Gastroesophageal sphincter (tissue), 3 donors: Measurements from ENCODE around the gene ST3GAL2.

Experiments
- CTCF ChIP-seq, 4 experiments: fragments of 200-600 bp in 2 of 4; fragments of 450-650 bp in 2 of 4; sonication (generic) in 1 of 4; IDR thresholded peaks; one replicate each; pipeline ENCODE4 v1.5.1; 2017 to 2019; ENCODE audit warnings: antibody characterized with exemption in 4 of 4, mild to moderate bottlenecking in 2 of 4, moderate library complexity in 2 of 4
- EP300 ChIP-seq: sonication (generic); formaldehyde crosslinking; IDR thresholded peaks from one replicate; pipeline ENCODE4 v1.6.1; 2017; ENCODE audit warnings: antibody characterized with exemption, mild to moderate bottlenecking
- POLR2A ChIP-seq, 2 donors: fragments of 450-650 bp; IDR thresholded peaks; one replicate each; pipeline ENCODE4 v1.6.1; 2017; ENCODE audit warnings: antibody characterized with exemption in 2 of 2, mild to moderate bottlenecking in 2 of 2, moderate library complexity in 1 of 2
- POLR2AphosphoS5 ChIP-seq: sonication (generic); formaldehyde crosslinking; IDR thresholded peaks from one replicate; pipeline ENCODE4 v1.6.1; 2017; ENCODE audit warnings: antibody characterized with exemption

GRCh38 chr16:70364399-70364798 is 74.5 kb downstream of the ST3GAL2 start:
- TF ChIP-seq POLR2AphosphoS5 = no peak
- TF ChIP-seq CTCF (IDR thresholded peaks at IDR 0.05) = no peak
- no peak for TF ChIP-seq POLR2A (IDR thresholded peaks at IDR 0.05)
- TF ChIP-seq EP300 = no peak
